ENCODE results near the gene ING1.
A peak's percentile ranks its signal among the peaks of the same experiment; 100 is the strongest.
"Not testable (repeated sequence)": the region's sequence is repeated elsewhere in the genome, so short reads cannot be mapped to it uniquely, and the experiment has no call there.

ING1 gene

GRCh38 chr13:110695774-110696173, 17.7 kb upstream of the ING1 start:
- DNase-seq: not testable (repeated sequence)

- DNase-seq: no peak
These were observed 16.7 kb upstream of the ING1 start for GRCh38 chr13:110696776-110697175.

- no peak for DNase-seq
These were observed 15.7 kb upstream of the ING1 start for GRCh38 chr13:110697842-110698241.

- no peak for DNase-seq
These were observed 14.8 kb upstream of the ING1 start for GRCh38 chr13:110698689-110699088.

GRCh38 chr13:110699148-110700145, 14.1 kb upstream of the ING1 start:
- DNase-seq: no peak

GRCh38 chr13:110700186-110700585, 13.3 kb upstream of the ING1 start:
- DNase-seq: no peak

- no peak for DNase-seq
These were observed 12.9 kb upstream of the ING1 start for GRCh38 chr13:110700641-110701040.

GRCh38 chr13:110701061-110701460, 12.4 kb upstream of the ING1 start:
- DNase-seq: not testable (repeated sequence)

GRCh38 chr13:110702089-110702488, 11.4 kb upstream of the ING1 start:
- no peak for DNase-seq

- DNase-seq: no peak
These were observed 10.6 kb upstream of the ING1 start for GRCh38 chr13:110702591-110703526.

- no peak for DNase-seq
These were observed 8.1 kb upstream of the ING1 start for GRCh38 chr13:110705356-110705825.

GRCh38 chr13:110705826-110706569, 7.5 kb upstream of the ING1 start, which contains the start of gene CARS2:
TSS of gene CARS2 (minus strand) at chr13:110706116. CDS start at chr13:110706093, 23 bp downstream.
- DNase-seq: peak; percentile 93

- DNase-seq: no peak
These were observed 6.7 kb upstream of the ING1 start for GRCh38 chr13:110706570-110707372.

GRCh38 chr13:110712081-110712848, 1.2 kb upstream of the ING1 start:
- peak; percentile 83 for DNase-seq

GRCh38 chr13:110712849-110713641, 455 bp upstream of the ING1 start:
- peak; percentile 100 for DNase-seq

- peak; percentile 71 for DNase-seq
These were observed 689 bp downstream of the ING1 start for GRCh38 chr13:110713981-110714796.

- DNase-seq: peak; percentile 45
These were observed 1.4 kb downstream of the ING1 start for GRCh38 chr13:110714797-110715394.

Measured in stimulated activated CD4-positive, alpha-beta T cell treated with anti-CD3 and anti-CD28 coated beads, Interleukin-4, amount 100 ng/mL, for 24 hours (primary cell).